Measurements from ENCODE around the gene ZNF385C. TPM values are rescaled to one million over a fixed set of nuclear protein-coding genes. Genes with fewer than 3 reads are reported as not detected.
"Not testable (repeated sequence)": the region's sequence is repeated elsewhere in the genome, so short reads cannot be mapped to it uniquely, and the experiment has no call there.

ZNF385C gene, protein sequence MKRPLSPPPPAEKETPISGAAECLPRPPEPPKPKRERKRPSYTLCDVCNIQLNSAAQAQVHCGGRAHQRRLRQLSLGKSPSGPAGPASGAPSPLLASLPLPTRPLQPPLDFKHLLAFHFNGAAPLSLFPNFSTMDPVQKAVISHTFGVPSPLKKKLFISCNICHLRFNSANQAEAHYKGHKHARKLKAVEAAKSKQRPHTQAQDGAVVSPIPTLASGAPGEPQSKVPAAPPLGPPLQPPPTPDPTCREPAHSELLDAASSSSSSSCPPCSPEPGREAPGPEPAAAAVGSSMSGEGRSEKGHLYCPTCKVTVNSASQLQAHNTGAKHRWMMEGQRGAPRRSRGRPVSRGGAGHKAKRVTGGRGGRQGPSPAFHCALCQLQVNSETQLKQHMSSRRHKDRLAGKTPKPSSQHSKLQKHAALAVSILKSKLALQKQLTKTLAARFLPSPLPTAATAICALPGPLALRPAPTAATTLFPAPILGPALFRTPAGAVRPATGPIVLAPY
- 8.0 TPM for polyA plus RNA-seq (ENCODE audit: insufficient read length)

DNA sequence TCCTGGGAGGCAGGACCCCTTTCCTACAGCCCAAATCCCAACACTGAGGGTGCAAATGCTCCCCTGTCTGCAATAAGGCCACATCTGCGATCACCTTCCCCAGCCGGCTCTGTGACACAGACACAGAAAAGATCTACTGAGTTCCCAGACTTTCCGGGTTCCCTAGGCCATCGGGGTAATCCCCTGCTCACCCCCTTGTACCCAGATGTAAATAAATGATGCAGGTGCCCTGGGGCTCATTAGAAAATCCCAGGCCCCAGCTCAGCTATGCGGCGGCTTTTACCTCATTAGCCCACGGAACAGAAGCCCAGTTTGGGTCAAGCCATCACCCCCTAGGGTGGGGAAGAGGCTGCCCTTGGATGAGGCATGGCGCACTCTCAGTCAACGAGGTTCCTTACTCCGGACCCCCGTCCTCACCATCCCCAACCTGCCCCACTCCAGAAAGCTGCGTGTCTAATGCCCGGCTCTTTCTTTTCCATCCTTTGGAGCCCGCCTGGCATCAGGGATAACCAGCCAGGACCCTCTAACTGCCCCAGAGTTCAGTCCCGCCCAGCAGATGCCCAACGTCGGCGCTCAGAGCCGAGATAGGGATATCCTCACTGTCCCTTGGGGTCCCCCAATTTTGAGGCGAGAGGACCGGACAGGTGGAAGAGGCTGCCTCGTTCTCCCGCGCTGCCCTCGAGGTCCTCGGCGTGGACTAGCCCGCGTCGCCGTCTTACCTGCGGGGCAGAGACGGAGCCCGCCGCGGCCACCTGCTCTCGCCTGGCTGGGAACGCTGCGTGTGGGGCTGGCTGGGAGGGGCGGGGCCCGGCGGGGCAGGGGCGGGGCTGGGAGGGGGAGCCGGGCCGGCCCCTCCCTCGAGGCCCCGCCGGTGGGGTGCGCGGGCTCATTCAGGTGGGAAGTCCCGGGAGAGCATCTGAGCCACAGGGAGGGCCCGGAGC is at the start of gene ZNF385C:
ZNF385C (minus strand) TSS at position 783 of the 941 bp plus-strand sequence. CDS start 35,417 bp downstream, outside the sequence.
- no peak for DNase-seq

DNA sequence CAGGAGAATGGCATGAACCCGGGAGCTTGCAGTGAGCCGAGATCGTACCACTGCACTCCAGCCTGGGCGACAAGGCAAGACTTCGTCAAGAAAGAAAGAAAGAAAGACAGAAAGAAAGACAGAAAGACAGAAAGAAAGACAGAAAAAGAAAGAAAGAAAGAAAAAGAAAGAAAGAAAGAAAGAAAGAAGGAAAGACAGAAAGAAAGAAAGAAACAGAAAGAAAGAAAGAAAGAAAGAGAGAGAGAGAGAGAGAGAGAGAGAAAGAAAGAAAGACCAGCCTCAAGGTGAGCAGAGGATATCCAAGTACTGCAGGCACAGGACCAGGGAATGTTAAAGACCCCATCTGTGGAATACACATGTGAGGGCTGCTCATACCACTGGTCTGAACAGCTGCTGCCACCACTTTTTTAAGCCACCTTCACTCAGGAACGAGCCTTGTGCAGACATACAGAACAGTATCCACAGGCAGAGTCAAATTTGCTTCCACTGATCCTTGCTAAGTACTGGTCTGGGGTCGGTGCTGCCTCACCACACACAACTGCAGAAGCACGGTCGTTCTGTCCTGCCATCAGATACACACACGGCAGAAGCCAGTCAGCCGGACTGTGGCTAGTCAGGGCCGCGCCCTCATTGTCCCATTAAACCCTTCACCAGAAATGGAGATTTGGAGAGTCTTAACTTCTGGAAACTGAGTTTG is 48.8 kb upstream of the ZNF385C start:
- DNase-seq = no peak

DNA sequence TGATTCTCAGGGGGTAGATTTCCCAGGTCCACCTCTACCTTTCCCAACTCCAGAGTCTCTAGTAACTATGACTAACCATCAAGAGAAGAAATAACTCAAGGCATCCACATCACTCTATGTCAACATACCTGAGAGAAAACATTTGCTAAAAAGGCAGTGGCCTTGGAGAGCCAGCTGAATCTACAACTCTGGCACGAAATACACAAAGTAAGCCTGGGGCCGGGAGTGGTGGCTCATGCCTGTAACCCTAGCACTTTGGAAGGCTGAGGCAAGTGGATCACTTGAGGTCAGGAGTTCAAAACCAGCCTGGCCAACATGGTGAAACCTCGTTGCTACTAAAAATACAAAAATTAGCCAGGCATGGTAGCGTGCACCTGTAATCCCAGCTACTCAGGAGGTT is 44.9 kb upstream of the ZNF385C start:
- DNase-seq = not testable (repeated sequence)

DNA sequence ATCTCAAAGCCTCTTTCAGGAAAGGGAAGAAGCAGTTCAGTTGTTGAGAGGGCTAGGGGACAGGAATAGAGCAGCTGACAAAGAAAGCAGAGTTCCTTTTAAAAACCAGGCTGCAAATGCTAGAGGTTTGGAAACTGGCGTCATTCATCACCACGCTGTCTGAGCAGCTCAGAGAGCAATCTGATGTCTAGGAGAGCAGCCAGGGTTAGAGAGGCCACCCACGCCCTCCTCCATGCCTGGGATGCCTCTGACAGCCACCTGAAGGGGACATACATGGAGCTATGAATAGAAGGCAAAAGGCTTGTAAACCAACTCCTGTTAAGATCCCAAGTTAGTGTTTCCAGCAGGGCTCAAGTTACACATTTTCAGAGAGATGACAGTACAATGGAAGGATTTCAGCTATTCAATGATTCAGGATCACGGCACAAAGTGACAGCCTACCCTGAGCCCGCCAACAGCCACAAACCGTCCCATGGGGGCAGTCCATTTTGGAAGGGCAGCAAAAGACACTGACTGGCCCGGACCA is 44.2 kb upstream of the ZNF385C start:
- no peak for DNase-seq

DNA sequence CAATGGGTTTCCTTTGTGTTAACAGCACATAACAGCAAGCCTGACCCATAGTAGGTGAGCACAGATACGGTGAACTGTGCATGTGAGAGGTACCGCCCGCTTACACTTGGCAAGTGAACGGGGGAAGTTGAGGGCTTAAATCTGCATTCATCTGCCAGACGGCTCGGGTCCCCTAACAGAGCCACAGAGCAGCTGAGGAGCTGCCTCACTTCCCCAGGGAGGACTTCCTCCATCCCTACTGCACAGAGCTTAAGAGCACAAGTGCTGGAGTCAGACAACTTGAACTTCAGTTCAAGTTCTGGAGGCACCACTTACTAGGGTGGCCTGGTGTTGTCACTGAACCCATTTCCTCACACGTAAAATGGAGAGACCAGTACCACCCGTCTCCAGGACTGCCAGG is 43.1 kb upstream of the ZNF385C start:
- no peak for DNase-seq

DNA sequence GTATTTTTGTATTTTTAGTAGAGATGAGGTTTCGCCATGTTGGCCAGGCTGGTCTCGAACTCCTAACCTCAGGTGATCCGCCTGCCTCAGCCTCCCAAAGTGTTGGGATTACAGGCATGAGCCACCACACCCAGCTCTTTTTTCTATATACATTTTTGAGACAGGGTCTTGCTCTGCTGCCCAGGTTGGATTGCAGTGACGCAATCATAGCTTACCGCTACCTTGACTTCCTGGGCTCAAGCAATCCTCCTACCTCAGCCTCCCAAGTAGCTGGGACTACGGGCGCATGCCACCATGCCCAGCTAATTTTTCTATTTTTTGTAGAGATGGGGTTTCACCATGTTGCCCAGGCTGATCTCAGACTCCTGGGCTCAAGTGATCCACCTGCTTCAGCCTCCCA is 42.4 kb upstream of the ZNF385C start:
- not testable (repeated sequence) for DNase-seq

DNA sequence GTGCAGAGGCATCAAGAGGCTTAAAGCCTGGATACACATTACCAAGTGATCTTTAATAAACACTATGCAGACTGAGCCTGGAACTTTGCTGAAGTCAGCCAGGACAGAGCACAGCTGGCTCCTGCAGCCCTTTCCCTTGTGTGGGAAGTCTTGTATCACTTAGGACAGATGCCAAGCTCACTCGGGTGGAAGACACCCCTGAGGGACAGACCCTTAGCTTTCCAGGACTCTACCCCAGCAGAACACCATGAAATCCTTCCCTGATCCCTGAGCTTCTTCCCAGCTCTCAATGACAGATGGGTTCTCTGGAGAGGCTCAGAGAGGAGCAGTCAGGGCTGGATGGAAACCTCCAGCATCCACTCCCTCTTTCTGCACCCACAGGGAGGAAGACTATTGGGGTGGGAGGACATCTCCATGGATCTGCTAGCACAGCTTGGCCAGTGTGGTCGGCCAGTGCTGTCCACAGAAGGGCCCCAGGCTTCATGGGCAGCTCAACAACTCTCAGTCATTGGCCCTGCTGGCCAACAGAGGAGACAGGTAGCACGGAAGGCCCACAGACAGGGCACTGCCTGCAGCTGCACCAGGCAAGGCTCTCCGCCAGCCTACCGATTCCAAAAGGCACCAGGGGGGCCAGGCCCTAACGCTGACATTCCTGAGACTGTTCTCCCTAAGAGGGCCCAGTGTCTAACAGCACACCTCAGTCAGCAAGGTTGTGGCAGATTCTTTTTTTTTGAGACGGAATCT is 40.6 kb upstream of the ZNF385C start:
- no peak for DNase-seq

DNA sequence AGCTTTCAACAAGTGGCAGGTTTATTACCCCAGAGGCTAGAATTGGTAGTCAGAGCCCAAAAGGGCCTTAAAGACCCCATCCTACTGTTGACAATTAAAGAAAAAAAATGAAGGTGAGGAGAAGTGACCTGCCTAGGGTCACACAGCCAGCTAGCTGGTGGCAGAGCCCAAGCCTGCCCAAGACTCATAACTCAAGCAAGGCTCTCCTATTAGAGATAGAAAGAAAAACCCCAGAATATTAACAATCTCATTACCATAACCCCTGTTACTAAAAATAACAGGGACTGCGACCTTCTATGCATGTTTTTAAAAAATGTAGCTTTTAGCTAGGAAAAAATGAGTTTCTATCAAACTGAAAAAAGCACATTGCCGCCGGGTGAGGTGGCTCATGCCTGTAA is 38.4 kb upstream of the ZNF385C start:
- no peak for DNase-seq

DNA sequence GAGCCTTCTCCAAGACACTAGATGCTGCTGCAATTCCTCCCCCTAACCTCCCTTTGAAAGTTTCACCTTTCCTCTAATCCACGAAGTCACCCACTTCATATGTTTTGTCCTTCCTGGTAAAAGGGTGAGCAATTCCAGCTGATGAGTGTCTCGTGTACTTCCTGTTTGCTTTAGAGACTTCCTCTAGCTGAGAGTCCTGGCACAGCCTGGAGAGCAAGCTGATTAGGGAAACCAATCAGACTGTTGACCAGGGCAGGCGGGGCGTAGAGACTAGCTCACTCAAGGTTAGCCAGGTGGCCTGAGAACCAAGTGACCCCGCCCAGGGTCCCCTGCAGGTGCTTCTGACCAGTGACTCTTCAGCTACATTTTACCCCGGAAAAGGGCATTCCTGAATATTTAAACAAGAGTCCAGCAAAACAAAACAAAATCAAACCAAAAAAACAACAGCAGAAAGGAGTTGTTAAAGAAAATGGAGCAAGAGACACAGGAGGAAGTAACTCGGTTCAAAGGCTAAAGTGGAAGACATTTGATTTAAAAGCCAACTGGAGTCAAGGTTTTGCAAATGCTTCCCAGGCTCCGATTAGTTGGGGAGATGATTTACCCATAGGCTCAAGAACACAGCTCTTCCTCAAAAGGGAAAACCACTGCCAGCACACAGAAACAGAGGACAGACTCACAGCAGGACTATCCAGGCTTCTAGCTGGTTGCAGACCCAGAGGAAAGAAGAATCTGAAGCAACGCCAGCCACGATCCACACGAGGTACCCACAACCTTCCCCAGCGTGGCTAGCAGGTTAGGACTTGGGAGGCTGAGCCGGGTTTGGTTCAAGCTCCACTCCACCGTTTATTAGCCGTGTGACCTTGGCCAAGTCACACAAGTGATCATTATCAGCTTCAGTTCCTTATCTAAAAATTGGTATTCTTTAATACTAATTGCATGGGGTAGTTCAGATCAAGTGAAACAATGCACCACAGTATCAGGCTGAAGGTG is 37.7 kb upstream of the ZNF385C start:
- DNase-seq = no peak

DNA sequence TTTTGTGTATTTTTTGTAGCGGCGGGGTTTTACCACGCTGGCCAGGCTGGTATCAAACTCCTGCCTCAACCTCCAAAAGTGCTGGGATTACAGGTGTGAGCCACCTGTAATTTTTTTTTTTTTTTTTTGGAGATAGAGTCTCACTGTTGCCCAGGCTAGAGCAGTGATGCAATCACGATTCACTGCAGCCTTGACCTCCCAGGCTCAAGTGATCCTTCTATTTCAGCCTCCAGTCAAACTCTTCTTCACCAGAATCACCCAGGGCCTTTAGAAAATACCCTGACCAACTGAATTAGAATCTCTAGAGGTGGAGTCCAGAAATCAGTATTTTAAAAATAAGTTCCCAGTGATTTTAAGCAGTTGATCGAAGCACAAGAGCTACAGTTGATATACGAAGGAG is 36.9 kb upstream of the ZNF385C start:
- DNase-seq = no peak

DNA sequence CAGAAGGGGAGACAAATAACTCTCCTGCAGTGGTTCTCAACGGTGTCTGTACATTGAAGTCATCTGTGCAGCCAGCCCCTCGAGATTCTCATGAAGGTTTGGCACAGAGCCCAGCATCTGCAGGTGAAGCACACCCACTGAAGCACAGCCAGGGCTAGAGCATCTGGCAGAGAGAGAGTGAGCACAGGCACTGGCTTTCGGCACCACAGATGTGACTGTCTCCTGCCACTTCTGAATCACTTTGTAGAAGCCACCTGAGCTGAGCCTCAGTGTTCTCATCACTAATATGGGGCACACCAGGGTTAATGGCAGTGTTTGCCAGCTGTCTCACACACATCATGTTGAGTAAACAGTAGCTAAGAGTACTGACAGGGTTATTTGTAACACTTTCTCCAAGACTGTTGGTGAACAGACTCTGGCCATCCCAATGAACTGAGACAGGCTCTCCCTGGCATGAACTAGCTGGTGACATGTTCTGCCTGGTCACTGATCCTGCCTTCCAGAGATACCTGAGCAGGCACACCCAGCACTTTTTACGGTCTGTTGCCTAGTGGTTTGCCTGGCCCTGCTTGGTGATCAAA is 35.3 kb upstream of the ZNF385C start:
- DNase-seq = no peak

DNA sequence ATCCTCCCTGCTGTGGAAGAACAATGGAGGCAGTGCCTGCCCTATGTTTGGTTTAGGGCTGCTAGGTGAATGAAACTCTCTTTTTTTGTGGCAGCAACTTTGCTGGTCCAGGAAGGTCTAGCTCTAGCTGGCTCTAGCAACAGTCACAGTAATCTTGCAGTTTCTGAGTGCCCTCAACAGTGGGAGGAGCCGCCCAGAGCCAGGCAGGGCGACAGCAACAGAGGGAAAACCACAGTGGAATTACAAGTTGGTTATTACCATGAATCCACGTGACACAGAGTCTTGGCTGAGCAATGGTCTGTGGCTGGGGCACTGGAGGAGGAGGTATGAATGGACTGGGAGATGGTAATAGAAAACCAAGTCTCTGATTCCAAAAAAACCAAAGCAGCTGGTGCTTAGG is 34.7 kb upstream of the ZNF385C start:
- DNase-seq = no peak

DNA sequence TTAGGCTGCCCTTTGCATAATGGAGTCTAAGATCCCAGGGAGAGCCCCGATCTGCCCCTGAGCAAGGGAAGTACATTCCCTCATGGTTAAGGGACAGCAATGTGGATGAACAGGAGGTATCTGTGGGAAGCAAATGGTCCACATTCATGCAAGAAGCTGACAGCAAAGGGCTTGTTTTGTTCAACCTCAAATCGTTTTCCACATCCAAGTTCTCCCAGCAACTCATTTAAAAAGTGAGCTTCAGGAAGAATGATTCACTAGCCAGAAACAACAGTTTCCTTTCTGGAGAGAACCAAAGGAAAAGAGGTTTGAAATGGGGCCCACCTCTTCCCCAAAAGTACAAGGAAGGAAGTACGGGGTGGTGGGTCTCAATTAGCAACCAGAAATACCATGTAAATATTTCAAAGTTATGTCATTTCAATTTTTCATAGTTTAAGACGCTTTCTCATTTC is 33.7 kb upstream of the ZNF385C start:
- no peak for DNase-seq

DNA sequence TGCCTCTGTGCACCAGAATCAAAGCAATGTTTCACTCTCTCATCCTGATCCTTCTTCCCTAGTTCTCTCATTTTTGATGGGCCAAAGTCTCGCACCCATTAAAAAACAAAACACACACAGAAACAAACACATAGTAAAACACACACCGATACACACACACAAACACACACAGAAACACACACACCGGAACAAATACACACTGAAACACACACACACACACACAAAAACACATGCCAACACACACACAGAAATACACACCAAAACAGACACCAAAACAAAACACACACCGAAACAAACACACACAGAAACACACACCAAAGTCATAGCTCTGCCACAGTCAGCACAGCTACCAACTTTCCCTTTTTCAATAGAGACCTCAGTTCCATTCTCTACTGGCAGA is 33.0 kb upstream of the ZNF385C start:
- DNase-seq = no peak

DNA sequence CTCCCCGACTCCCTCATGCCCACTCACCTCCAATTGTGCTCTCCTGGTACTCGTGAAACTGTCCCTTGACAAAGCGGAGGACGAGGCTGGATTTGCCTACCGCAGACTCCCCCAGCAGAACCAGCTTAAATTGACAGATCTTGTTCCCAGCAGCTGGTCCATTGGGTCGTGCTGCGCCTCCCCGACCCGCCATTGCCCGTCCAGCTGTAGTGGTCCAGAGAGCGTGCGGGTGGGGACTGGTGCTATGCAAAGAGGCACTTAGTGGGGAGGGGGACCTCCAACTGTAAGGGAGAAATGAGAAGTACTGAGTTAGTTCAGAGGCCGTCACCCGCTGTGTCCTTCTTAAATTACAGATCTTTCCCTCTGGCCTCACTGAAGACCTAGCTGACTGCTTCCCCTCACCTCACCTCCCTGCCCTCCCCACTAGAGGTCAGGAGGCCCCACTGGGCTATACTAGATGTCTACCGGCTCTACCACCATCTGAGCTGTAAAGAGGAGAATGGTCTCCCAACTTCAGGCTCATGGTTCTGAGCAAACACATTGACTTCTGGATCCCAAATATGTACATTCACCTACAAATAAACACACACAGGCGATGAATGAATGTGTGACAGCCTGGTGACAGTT is 32.1 kb upstream of the ZNF385C start:
- DNase-seq = no peak

DNA sequence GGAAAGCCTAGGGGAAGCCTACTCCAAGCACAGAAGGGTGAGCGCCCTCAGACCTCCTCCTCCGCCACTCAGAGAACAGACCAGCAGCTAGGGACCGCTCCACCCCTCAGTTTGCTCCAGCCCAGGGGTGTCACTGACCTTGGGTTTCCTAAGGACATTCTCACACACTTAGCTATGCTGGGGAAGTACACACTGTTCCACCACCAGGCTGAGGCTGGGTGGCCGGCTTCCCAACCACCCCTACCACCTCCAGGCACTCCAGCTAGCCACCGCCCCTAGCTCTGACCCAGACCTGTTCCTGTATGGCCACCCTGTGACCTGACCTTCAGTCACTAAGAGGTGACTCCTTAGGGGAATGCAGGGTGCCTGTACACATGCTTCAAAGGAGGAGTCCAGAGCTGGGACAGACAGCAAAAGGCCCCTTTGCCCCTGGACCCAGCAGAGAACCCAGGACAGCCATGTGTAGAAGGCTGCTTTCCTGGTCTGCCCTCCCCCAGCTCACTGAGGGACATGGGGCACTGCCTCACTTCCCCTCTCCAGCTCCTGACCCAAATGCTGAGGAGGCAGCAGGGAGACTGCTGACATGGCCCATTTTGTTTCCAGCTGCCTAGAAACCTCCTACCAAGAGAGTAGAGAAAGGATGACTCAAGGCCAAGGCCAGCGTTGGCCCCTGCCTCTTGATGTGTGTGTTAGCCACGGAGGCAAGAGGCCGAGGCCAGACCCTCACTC is 31.0 kb upstream of the ZNF385C start:
- DNase-seq = no peak

DNA sequence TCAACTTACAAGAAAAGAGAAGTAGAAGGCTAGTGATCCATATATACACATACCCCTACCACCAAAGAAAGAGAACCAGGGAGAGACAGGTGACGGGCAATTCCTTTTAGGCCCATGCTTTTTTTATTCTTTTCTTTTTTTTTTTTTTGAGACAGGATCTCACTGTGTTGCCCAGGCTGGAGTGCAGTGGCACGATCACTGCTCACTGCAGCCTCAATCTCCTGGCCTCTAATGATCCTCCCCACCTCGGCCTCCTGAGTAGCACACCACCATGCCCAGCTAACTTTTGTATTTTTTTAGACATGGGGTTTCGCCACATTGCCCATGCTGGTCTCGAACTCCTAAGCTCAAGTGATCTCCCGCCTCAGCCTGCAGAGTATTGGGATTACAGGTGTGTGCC is 29.1 kb upstream of the ZNF385C start:
- no peak for DNase-seq

DNA sequence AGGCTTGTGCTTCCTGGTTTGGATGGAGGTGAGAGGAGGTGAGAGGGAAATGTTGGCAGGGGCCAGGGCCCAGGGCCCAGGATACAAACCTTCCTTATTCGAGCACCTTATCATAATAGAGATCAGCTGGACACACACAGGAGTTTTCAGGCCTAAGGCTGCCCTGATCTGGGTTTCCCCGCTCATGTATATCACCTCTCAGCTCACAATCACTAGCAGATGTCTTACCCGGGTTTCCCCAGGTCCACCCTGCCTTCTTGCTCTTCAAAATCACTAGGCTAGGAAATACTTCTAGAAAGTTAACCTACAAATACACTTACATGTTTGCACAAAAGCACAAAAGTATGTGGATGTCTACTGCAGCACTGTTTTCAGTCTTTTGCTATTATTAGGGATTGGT is 28.6 kb upstream of the ZNF385C start:
- DNase-seq = no peak

DNA sequence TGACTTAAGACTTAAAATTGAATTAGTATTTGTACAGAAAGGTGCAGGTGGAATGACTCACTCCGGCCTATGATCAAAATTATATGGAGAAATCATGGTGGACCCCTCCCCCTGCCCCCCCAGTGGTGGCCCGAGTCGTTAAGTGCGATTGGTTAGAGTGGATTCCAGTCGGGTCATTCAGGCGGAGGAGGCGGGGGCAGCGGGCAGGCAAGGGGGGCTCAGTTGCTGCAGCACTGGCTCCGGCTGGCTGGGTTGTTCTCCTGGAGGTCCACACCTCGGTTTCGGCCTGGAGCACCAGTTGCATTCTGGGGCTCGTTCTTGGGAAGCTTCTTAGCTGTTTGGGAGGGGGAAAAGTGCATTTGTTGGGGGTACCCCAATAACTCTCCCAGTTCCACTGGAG is 27.3 kb upstream of the ZNF385C start:
- no peak for DNase-seq

Data from hindlimb muscle (tissue), 1 donor.